Retinal pigment epithelial cell (primary cell): Measurements from ENCODE around the gene DYRK1B.
"Not testable (repeated sequence)": the region's sequence is repeated elsewhere in the genome, so short reads cannot be mapped to it uniquely, and the experiment has no call there.

Experiments used
- DNase-seq: peaks from one replicate; pipeline ENCODE4 v3.0.0-alpha.2; 2010; ENCODE audit warnings: low read depth
- H3K4me3 ChIP-seq: 2 replicates; pipeline ENCODE4 v1.5.1; 2011; ENCODE audit warnings: mild to moderate bottlenecking, low read length, control low read depth, moderate library complexity
- TF ChIP-seq, protein P1 (sequence below): conservative IDR thresholded peaks from 2 replicates; pipeline ENCODE4 v1.5.1; 2011; ENCODE audit warnings: low read depth, low read length, control low read depth, inconsistent platforms

Gene DYRK1B

GRCh38 chr19:39817888-39818561, 15.9 kb downstream of the DYRK1B start:
- H3K4me3 ChIP-seq, result no peak overlapping the region
- TF ChIP-seq, protein P1, sequence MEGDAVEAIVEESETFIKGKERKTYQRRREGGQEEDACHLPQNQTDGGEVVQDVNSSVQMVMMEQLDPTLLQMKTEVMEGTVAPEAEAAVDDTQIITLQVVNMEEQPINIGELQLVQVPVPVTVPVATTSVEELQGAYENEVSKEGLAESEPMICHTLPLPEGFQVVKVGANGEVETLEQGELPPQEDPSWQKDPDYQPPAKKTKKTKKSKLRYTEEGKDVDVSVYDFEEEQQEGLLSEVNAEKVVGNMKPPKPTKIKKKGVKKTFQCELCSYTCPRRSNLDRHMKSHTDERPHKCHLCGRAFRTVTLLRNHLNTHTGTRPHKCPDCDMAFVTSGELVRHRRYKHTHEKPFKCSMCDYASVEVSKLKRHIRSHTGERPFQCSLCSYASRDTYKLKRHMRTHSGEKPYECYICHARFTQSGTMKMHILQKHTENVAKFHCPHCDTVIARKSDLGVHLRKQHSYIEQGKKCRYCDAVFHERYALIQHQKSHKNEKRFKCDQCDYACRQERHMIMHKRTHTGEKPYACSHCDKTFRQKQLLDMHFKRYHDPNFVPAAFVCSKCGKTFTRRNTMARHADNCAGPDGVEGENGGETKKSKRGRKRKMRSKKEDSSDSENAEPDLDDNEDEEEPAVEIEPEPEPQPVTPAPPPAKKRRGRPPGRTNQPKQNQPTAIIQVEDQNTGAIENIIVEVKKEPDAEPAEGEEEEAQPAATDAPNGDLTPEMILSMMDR, result no peak
- DNase-seq, result no peak

DNA sequence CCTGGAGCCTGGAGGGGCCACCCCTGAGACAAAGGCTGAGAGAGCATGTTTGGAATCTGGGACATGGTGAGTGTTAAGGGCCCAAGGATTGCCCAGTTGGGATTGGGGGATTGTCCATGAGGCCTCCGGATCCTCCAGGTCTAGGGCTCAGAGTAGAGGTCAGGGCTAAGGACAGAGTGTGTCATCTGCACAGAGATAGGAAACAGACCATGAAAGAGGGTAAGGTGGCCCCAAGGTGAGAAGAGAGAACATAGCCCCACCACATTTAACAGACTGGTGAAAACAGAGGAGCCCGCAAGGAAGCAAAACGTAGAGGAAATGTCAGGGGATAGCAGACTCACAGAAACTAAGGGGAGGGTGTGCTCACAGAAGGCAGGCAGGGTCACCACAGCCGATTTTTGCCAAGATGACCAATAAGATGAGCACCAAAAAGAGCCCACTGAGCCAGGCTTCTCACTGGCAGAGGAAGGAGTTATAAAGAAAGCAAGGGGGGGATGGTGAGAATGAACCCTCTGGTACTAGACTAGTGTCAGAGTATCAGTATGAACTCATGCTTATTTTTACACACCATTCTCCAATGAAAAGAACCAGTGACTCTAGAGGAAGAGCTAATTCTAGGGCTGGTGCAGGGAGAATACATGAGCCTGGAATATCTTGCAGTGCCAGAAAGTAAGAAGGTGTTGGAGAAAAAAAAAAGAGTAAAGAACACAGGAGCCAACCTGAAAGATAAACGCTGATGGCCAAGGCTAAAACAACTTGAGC, 17.5 kb downstream of the DYRK1B start:
- DNase-seq, result no peak
- H3K4me3 ChIP-seq, result no peak overlapping the region
- TF ChIP-seq, protein P1, result no peak

DNA sequence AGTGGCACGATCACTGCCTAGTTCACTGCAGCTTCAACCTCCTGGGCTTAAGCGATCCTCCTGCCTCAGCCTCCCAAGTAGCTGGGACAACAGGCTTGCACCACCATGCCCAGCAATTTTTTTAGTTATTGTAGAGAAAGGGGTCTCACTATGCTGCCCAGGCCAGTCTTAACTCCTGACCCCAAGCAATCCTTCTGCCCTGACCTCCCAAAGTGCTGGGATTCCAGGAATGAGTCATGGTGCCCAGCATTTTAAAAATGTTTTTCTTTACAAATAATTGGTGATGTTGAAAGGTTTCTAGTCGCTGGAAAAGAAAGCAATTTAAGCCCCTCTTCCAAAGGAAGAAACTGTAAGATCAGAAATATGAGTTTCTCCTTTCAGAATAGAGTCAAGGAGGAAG, 19.4 kb downstream of the DYRK1B start:
- no peak for DNase-seq
- TF ChIP-seq, protein P1, result no peak
- no peak overlapping the region for H3K4me3 ChIP-seq

DNA sequence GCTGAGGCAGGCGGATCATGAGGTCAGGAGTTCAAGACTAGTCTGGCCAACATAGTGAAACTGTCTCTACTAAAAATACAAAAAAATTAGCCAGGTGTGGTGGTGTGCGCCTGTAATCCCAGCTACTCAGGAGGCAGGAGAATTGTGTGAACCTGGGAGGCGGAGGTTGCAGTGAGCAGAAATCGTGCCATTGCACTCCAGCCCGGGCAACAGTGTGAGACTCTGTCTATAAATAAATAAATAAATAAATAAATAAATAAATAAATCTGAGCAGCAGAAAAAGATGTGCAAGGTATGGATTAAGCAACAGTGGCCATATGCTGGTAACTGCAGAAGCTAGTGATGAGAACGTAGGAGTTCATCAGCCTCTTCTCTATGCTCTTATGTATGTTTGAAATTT, 19.9 kb downstream of the DYRK1B start:
- DNase-seq, H3K4me3 ChIP-seq: not testable (repeated sequence)

- TF ChIP-seq, protein P1, result no peak
- H3K4me3 ChIP-seq, result no peak overlapping the region
- no peak for DNase-seq
These were observed 20.5 kb downstream of the DYRK1B start for GRCh38 chr19:39813264-39813993.

DNA sequence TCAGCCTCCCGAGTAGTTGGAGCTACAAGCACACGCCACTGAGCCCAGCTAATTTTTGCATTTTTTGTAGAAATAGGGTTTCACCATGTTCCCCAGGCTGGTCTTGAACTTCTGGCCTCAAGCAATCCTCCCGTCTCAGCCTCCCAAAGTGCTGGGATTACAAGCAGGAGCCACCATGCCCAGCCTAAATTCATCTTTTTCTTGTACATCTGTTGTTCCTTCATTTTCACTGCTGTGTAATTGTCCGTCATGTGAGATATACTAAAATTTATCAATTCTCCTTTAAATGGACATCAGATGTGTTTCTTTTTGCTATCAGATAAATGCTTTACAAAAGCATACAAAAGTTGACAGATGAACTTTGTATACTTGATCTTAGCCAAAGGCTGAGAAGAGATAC, 22.9 kb downstream of the DYRK1B start:
- TF ChIP-seq, protein P1, result no peak
- H3K4me3 ChIP-seq, result no peak overlapping the region
- DNase-seq, result no peak

GRCh38 chr19:39810424-39810823, 23.5 kb downstream of the DYRK1B start:
- TF ChIP-seq, protein P1, result no peak
- DNase-seq, result no peak
- no peak overlapping the region for H3K4me3 ChIP-seq
